GM12872 (cell line): ENCODE data around the gene DNAH9.

Experiments used
- TF ChIP-seq, protein P1 (sequence below): IDR thresholded peaks from 3 replicates; pipeline ENCODE4 v1.5.1; 2011; ENCODE audit warnings: low read depth, mild to moderate bottlenecking, low read length, moderate library complexity; ENCODE audit not compliant: insufficient read depth

Gene DNAH9

DNA sequence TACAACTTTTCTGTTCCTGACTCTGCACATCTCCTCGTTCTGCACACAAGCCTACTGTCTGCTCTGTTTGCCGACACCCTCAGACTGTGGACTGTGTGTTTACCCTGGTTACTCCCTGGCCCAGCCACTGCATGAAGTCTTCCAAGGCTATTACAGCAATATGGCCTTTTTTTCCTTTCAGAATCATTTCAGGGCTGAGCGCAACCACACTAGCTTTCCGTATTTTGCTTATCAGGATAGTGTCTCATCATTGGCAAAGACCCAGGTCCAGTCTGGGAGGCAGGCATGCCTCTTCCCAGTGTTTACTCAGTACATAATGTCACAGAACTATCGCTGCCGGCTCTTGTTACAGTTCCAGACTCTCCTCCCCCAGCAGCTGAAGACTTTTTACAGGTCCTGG, 10.1 kb downstream of the DNAH9 start:
- TF ChIP-seq, protein P1, sequence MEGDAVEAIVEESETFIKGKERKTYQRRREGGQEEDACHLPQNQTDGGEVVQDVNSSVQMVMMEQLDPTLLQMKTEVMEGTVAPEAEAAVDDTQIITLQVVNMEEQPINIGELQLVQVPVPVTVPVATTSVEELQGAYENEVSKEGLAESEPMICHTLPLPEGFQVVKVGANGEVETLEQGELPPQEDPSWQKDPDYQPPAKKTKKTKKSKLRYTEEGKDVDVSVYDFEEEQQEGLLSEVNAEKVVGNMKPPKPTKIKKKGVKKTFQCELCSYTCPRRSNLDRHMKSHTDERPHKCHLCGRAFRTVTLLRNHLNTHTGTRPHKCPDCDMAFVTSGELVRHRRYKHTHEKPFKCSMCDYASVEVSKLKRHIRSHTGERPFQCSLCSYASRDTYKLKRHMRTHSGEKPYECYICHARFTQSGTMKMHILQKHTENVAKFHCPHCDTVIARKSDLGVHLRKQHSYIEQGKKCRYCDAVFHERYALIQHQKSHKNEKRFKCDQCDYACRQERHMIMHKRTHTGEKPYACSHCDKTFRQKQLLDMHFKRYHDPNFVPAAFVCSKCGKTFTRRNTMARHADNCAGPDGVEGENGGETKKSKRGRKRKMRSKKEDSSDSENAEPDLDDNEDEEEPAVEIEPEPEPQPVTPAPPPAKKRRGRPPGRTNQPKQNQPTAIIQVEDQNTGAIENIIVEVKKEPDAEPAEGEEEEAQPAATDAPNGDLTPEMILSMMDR, result no peak

DNA sequence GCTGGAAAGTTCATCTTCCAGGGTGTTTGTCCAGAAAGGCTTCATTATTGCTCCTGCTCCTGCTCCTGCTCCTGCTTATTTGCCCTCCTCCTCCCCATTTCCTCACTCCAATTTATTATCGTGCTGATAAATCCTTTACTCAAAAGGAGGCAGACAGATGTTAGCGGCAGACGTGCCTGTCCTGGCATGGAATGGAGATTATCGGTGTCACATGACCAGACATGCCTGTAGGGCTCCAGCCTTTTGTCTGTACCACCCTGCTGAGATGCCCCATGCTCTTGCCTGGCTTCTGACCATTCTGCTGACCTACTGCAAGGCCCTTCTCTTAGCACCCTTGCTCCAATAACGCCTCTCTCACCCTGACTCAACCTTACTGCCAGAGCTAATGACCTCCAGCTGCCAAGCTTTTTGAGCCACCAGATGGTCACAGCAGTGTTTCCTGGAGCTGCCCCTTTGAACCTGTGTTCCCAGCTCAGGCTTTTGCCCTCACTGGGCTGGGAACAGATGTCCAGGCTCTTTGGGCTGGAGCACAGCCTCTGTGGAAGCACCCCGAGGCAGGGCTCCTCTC, 12.8 kb downstream of the DNAH9 start:
- TF ChIP-seq, protein P1, result no peak

DNA sequence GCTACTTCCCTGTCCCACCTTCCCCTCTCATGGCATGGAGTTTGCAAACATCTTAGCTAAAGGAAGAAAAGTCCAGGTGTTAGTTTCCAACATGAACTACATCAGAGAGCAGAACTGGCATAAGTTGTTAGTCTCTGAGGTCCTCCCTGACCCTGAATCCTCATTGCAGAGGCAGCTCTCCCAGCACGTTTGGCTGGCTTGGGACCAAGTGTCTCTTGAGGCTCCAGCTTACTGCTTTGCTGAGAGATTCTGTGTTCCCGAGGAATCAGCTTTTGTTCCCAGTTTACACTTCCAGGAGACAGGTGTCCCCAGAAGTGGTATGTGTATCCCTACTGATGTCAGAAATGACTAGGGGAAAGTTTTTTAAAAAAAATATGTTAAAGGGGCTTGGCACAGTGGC, 14.7 kb downstream of the DNAH9 start:
- TF ChIP-seq, protein P1, result no peak

DNA sequence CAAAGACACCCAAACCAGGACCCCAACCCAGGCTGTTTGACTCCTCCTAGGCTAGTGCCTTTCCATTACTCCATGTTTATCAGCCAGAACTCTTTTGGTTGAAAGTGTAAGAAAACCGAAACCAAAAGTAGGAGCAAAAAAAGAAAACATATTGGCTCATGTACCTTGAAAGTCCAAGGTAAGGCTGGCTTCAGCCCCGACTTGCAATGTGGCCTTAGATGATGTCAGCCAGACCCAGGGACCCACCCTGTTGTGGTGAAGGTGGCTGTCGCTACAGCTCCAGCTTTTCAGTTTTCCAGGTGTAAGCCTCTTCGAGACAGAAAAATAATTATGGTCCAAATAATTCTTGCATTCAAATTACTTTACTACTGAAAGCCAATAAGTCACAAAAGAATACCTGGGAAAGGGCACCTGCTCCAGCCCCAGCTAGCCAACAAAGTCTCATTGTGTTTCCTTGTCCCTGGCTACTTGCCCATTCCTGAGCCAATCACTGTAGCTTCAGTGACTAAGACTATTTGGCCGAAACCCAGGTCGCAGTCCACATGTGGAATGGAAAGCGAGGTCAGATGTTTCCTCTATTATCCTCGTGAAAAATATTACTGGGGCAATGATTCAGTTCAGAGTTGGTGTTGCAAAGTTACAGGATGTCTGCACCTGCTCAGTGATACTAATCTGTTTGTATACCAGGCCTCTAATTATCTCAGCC, 20.7 kb downstream of the DNAH9 start:
- TF ChIP-seq, protein P1, result no peak

DNA sequence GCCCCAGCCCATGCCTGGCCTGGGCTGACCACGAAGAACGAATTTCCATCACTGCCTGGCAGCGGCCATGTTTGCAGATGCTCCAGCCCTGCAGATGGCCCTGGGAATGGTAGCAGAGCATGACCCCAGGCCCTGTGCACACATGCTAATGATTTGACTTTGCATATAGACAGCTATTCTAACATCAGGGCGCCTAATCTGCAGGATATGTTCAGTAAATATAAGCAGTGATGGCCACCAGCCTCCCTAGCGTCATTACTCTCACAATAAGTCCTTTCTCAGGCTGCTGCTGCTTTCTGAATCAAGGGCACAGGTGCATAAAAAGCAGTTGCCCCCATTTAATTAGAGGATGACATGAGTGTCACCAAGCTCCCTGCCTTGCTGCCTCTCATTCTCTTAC, 24.2 kb downstream of the DNAH9 start:
- TF ChIP-seq, protein P1, result no peak

DNA sequence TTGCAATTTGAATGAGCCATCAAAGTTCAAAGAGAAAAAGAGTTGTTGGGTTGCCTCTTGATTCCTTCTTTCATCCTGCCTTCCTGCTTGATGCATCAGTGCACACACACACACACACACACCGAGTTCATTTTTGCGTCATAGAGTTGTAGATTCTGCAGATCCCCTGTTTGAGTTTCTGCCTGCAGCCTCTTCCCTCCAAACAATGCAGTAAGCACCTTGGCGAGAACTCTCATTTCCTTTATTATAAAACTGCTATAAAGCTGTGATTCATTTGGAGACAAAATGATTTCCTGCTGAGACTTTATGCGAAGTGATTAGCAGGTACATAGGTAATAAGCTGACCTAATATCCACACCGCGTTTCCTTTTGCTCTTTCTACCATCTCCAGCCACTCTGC, 26.7 kb downstream of the DNAH9 start:
- TF ChIP-seq, protein P1, result no peak

DNA sequence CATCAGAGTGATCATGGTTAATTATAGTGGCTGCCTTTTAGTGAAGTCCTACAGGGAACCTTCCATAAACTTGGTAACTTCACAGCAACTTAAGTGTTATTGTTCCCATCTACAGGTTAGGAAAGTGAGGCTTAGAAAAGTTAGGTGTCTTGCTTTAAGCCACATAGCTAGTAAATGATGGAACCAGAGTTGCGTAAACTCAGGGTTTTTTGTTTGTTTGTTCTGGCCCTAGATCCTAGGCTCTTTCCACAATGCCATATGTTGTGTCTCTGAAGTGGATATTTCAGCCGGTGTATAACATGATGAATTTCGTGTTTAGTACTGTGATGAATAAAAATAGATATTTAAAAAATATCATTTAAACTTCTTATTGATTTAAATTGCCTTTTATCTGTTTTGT, 27.6 kb downstream of the DNAH9 start:
- TF ChIP-seq, protein P1, result no peak
